Measurements from ENCODE around the gene MTR. TPM values are rescaled to one million over a fixed set of nuclear protein-coding genes. Genes with fewer than 3 reads are reported as not detected.

The MTR gene
- total RNA-seq, 1 experiment from 2014 or later = 14.2 TPM

DNA sequence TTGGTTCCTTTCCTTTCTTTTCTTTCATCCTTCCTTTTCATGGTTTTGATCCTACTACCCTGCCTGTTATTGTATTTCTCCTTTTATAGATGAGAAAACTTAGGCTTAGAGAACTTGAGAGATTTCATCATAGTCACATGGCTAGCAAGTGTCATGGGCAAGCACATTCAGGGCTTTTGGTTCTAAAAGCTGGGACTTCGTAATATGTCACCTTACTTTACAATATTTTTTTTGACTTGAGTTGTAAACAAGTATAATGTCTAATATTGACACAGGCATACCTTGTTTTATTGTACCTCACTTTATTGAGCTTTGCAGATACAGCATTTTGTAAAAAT, 70.7 kb downstream of the MTR start:
- POLR2A ChIA-PET (ENCODE audit: unreplicated experiment) = no interaction called here
- DNase-seq = no peak
- Histone ChIP-seq H3K9ac (ENCODE audit: low read length) (no peak overlapping the region), H3K36me3 (ENCODE audit: low read depth, low read length) (peaks cover 6% of the 10 kb centered on the region), H3K4me1 (ENCODE audit: insufficient read depth, low read length) (no peaks in the 10 kb centered on the region), H2AFZ (ENCODE audit: low read length) (no peak overlapping the region), H3F3A (ENCODE audit: low read length, unreplicated experiment) (no peaks in the 10 kb centered on the region), H3K79me2 (ENCODE audit: low read length) (no peaks in the 10 kb centered on the region), H3K27me3 (ENCODE audit: low read length) (no peaks in the 10 kb centered on the region), H3K4me2 (ENCODE audit: low read length) (no peak overlapping the region), H4K20me1 (ENCODE audit: low read length) (no peaks in the 10 kb centered on the region), H3K9me2 (replicated peaks; ENCODE audit: low read length) (no peaks in the 10 kb centered on the region), H3K4me3 (ENCODE audit: low read length) (no peak overlapping the region), H3K27ac (ENCODE audit: low read length) (no peak overlapping the region), H3K9me3 (ENCODE audit: low read length) (no peaks in the 10 kb centered on the region)
- no peak for TF ChIP-seq EZH2phosphoT487 (IDR thresholded peaks at IDR 0.05; ENCODE audit: borderline replicate concordance, low read length)
- no peak for TF ChIP-seq EZH2 (IDR thresholded peaks at IDR 0.05; ENCODE audit: low read length, unreplicated experiment)
- TF ChIP-seq, protein P1, sequence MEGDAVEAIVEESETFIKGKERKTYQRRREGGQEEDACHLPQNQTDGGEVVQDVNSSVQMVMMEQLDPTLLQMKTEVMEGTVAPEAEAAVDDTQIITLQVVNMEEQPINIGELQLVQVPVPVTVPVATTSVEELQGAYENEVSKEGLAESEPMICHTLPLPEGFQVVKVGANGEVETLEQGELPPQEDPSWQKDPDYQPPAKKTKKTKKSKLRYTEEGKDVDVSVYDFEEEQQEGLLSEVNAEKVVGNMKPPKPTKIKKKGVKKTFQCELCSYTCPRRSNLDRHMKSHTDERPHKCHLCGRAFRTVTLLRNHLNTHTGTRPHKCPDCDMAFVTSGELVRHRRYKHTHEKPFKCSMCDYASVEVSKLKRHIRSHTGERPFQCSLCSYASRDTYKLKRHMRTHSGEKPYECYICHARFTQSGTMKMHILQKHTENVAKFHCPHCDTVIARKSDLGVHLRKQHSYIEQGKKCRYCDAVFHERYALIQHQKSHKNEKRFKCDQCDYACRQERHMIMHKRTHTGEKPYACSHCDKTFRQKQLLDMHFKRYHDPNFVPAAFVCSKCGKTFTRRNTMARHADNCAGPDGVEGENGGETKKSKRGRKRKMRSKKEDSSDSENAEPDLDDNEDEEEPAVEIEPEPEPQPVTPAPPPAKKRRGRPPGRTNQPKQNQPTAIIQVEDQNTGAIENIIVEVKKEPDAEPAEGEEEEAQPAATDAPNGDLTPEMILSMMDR (conservative IDR thresholded peaks at IDR 0.05; ENCODE audit: low read depth, low read length) = no peak
- no TSS peak for BruUV-seq (replicated peaks)
- intact Hi-C loops (cut with micrococcal nuclease) = loop anchor here (10.0 kb wide), 1 partner anchor 519 kb away; no protein-coding TSS in a partner anchor
- no peak for ATAC-seq
- CTCF ChIA-PET = no interaction called here

GRCh38 chr1:236868625-236869467, 73.8 kb downstream of the MTR start:
- BruUV-seq (replicated peaks) = no TSS peak
- Histone ChIP-seq H3K9me2 (replicated peaks; ENCODE audit: low read length) (no peaks in the 10 kb centered on the region), H2AFZ (ENCODE audit: low read length) (no peak overlapping the region), H3F3A (ENCODE audit: low read length, unreplicated experiment) (no peaks in the 10 kb centered on the region), H3K4me3 (ENCODE audit: low read length) (no peak overlapping the region), H3K9ac (ENCODE audit: low read length) (no peak overlapping the region), H3K36me3 (ENCODE audit: low read depth, low read length) (peaks cover 6% of the 10 kb centered on the region), H3K4me2 (ENCODE audit: low read length) (no peak overlapping the region), H3K79me2 (ENCODE audit: low read length) (no peaks in the 10 kb centered on the region), H3K27ac (ENCODE audit: low read length) (no peak overlapping the region), H4K20me1 (ENCODE audit: low read length) (no peaks in the 10 kb centered on the region), H3K4me1 (ENCODE audit: insufficient read depth, low read length) (no peaks in the 10 kb centered on the region), H3K27me3 (ENCODE audit: low read length) (no peaks in the 10 kb centered on the region), H3K9me3 (ENCODE audit: low read length) (no peaks in the 10 kb centered on the region)
- TF ChIP-seq EZH2phosphoT487 (IDR thresholded peaks at IDR 0.05; ENCODE audit: borderline replicate concordance, low read length) = no peak
- TF ChIP-seq EZH2 (IDR thresholded peaks at IDR 0.05; ENCODE audit: low read length, unreplicated experiment) = no peak
- TF ChIP-seq, protein P1 (conservative IDR thresholded peaks at IDR 0.05; ENCODE audit: low read depth, low read length) = peak; percentile 85
- ATAC-seq (peak; percentile 74), DNase-seq (peak; percentile 54)
- intact Hi-C loops (cut with micrococcal nuclease) = loop anchor here (2.0 to 10.0 kb wide), 3 partner anchors 116 to 516 kb away; no protein-coding TSS in a partner anchor
- ChIA-PET POLR2A (ENCODE audit: unreplicated experiment) (no interaction called here), CTCF (interaction anchor here (0.5 kb wide), 1 partner anchor 248 kb away, joined by 3 read pairs; no protein-coding TSS in a partner anchor)

DNA sequence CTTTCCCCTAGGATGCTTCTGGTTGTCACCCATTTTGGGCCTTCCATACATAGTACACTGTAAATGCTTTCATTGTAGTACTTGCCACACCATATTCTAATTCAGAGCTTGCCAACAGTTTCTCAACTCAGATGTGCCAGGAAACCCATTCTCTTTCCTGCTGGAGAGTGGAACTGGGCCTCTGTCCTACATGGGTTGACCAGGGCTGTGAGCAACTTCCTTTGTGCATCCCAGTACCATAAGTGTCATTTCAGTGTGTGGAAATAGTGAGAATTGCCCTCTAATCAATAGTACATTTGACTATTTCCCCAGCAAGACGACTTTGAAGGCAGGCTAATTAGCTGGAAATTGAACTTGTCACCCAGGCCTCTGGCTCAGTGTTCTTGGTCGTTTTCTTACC, 74.8 kb downstream of the MTR start:
- no peaks in the 10 kb centered on the region for H4K20me1 ChIP-seq (ENCODE audit: low read length)
- CTCF ChIA-PET = no interaction called here
- H3K4me3 ChIP-seq (ENCODE audit: low read length) = no peak overlapping the region
- no peaks in the 10 kb centered on the region for H3K4me1 ChIP-seq (ENCODE audit: insufficient read depth, low read length)
- no peaks in the 10 kb centered on the region for H3K9me3 ChIP-seq (ENCODE audit: low read length)
- H3K27me3 ChIP-seq (ENCODE audit: low read length) = no peaks in the 10 kb centered on the region
- TF ChIP-seq EZH2 (IDR thresholded peaks at IDR 0.05; ENCODE audit: low read length, unreplicated experiment) (no peak), EZH2phosphoT487 (IDR thresholded peaks at IDR 0.05; ENCODE audit: borderline replicate concordance, low read length) (no peak)
- no peak for ATAC-seq
- H2AFZ ChIP-seq (ENCODE audit: low read length) = no peak overlapping the region
- no peak overlapping the region for H3K4me2 ChIP-seq (ENCODE audit: low read length)
- intact Hi-C loops (cut with micrococcal nuclease) = loop anchor here (2.0 to 10.0 kb wide), 3 partner anchors 117 to 515 kb away; no protein-coding TSS in a partner anchor
- no peak overlapping the region for H3K27ac ChIP-seq (ENCODE audit: low read length)
- H3K9ac ChIP-seq (ENCODE audit: low read length) = no peak overlapping the region
- DNase-seq = no peak
- H3K9me2 ChIP-seq (replicated peaks; ENCODE audit: low read length) = no peaks in the 10 kb centered on the region
- H3F3A ChIP-seq (ENCODE audit: low read length, unreplicated experiment) = no peaks in the 10 kb centered on the region
- POLR2A ChIA-PET (ENCODE audit: unreplicated experiment) = no interaction called here
- H3K79me2 ChIP-seq (ENCODE audit: low read length) = no peaks in the 10 kb centered on the region
- peaks cover 6% of the 10 kb centered on the region for H3K36me3 ChIP-seq (ENCODE audit: low read depth, low read length)
- BruUV-seq (replicated peaks) = no TSS peak
